Central memory CD8-positive, alpha-beta T cell (primary cell): ENCODE measurements around the gene SPATS2L.

Source experiments
- ATAC-seq: fragments of 150-1000 bp; cut with Tn5 transposase; replicated peaks from 2 replicates; pipeline ENCODE4 v1.10.0; 2022; ENCODE audit warnings: mild to moderate bottlenecking, moderate FRiP score, moderate number of reproducible peaks; ENCODE audit not compliant: poor library complexity, severe bottlenecking; ENCODE audit errors: extremely low read depth
- DNase-seq, 2 donors: peaks; one replicate each; pipeline ENCODE4 v3.0.0; 2021; ENCODE audit warnings: low spot score in 2 of 2
- H3K27ac Mint-ChIP-seq: one replicate; pipeline ENCODE4 v1.8.0; 2022; ENCODE audit warnings: low read depth, mild to moderate bottlenecking, moderate library complexity, mixed read lengths
- H3K27me3 Mint-ChIP-seq: one replicate; pipeline ENCODE4 v1.8.0; 2022; ENCODE audit warnings: mixed read lengths
- H3K36me3 Mint-ChIP-seq: one replicate; pipeline ENCODE4 v1.8.0; 2022; ENCODE audit warnings: mild to moderate bottlenecking, moderate library complexity, mixed read lengths; ENCODE audit not compliant: insufficient read depth
- H3K4me1 Mint-ChIP-seq: one replicate; pipeline ENCODE4 v1.8.0; 2022; ENCODE audit warnings: mixed read lengths
- H3K4me3 Mint-ChIP-seq: one replicate; pipeline ENCODE4 v1.8.0; 2022; ENCODE audit warnings: mild to moderate bottlenecking, moderate library complexity, mixed read lengths
- H3K9me3 Mint-ChIP-seq: one replicate; pipeline ENCODE4 v1.8.0; 2022; ENCODE audit warnings: mixed read lengths

The SPATS2L gene

GRCh38 chr2:200470230-200470629, 163.7 kb downstream of the SPATS2L start:
- H3K4me3 Mint-ChIP-seq, result no peak overlapping the region
- no peaks in the 10 kb centered on the region for H3K27me3 Mint-ChIP-seq
- H3K36me3 Mint-ChIP-seq, result peaks cover 21% of the 10 kb centered on the region
- no peak overlapping the region for H3K27ac Mint-ChIP-seq
- H3K4me1 Mint-ChIP-seq, result peaks cover 45% of the 10 kb centered on the region
- DNase-seq (no peak), ATAC-seq (no peak)
- no peaks in the 10 kb centered on the region for H3K9me3 Mint-ChIP-seq

GRCh38 chr2:200471324-200471848, 164.9 kb downstream of the SPATS2L start:
- peak overlapping the region; percentile 10 for H3K4me3 Mint-ChIP-seq

GRCh38 chr2:200471928-200472645, 165.6 kb downstream of the SPATS2L start:
- Mint-ChIP-seq H3K27me3 (no peaks in the 10 kb centered on the region), H3K4me3 (no peak overlapping the region), H3K4me1 (peaks cover 29% of the 10 kb centered on the region), H3K27ac (no peak overlapping the region), H3K9me3 (no peaks in the 10 kb centered on the region), H3K36me3 (peaks cover 20% of the 10 kb centered on the region)
- DNase-seq (no peak), ATAC-seq (no peak)

More at GRCh38 chr2:200471324-200471848, 164.9 kb downstream of the SPATS2L start:
- peak overlapping the region; percentile 49 for H3K27ac Mint-ChIP-seq
- DNase-seq (no peak), ATAC-seq (no peak)
- no peaks in the 10 kb centered on the region for H3K9me3 Mint-ChIP-seq
- H3K4me1 Mint-ChIP-seq, result peaks cover 35% of the 10 kb centered on the region
- peaks cover 21% of the 10 kb centered on the region for H3K36me3 Mint-ChIP-seq
- no peaks in the 10 kb centered on the region for H3K27me3 Mint-ChIP-seq

GRCh38 chr2:200472853-200473464, 166.5 kb downstream of the SPATS2L start:
- Mint-ChIP-seq H3K9me3 (no peaks in the 10 kb centered on the region), H3K36me3 (peaks cover 18% of the 10 kb centered on the region), H3K4me1 (peaks cover 20% of the 10 kb centered on the region), H3K27me3 (no peaks in the 10 kb centered on the region), H3K4me3 (no peak overlapping the region), H3K27ac (no peak overlapping the region)
- no peak for ATAC-seq
- DNase-seq, result no peak

GRCh38 chr2:200475795-200476194, 169.3 kb downstream of the SPATS2L start:
- Mint-ChIP-seq H3K27me3 (no peaks in the 10 kb centered on the region), H3K4me3 (no peak overlapping the region), H3K4me1 (peaks cover 6% of the 10 kb centered on the region), H3K36me3 (peaks cover 12% of the 10 kb centered on the region), H3K9me3 (no peaks in the 10 kb centered on the region), H3K27ac (no peak overlapping the region)
- no peak for ATAC-seq
- no peak for DNase-seq

GRCh38 chr2:200476836-200477235, 170.3 kb downstream of the SPATS2L start:
- no peaks in the 10 kb centered on the region for H3K27me3 Mint-ChIP-seq
- no peak for ATAC-seq
- no peak overlapping the region for H3K27ac Mint-ChIP-seq
- no peaks in the 10 kb centered on the region for H3K4me1 Mint-ChIP-seq
- no peak for DNase-seq
- no peaks in the 10 kb centered on the region for H3K9me3 Mint-ChIP-seq
- peaks cover 12% of the 10 kb centered on the region for H3K36me3 Mint-ChIP-seq
- no peak overlapping the region for H3K4me3 Mint-ChIP-seq

- peaks cover 12% of the 10 kb centered on the region for H3K36me3 Mint-ChIP-seq
- no peaks in the 10 kb centered on the region for H3K4me1 Mint-ChIP-seq
- no peaks in the 10 kb centered on the region for H3K9me3 Mint-ChIP-seq
- no peak overlapping the region for H3K27ac Mint-ChIP-seq
- no peak for DNase-seq
- no peak for ATAC-seq
- H3K27me3 Mint-ChIP-seq, result no peaks in the 10 kb centered on the region
- H3K4me3 Mint-ChIP-seq, result no peak overlapping the region
Observed at GRCh38 chr2:200477667-200478131, 171.2 kb downstream of the SPATS2L start.

- Mint-ChIP-seq H3K4me3 (no peak overlapping the region), H3K36me3 (peaks cover 8% of the 10 kb centered on the region), H3K27ac (no peak overlapping the region), H3K9me3 (no peaks in the 10 kb centered on the region), H3K4me1 (no peaks in the 10 kb centered on the region), H3K27me3 (no peaks in the 10 kb centered on the region)
- no peak for ATAC-seq
- DNase-seq, result no peak
Observed at GRCh38 chr2:200479692-200480265, 173.3 kb downstream of the SPATS2L start.

- Mint-ChIP-seq H3K27ac (no peak overlapping the region), H3K36me3 (peaks cover 4% of the 10 kb centered on the region), H3K4me3 (no peak overlapping the region), H3K4me1 (no peaks in the 10 kb centered on the region), H3K9me3 (no peaks in the 10 kb centered on the region), H3K27me3 (no peaks in the 10 kb centered on the region)
- no peak for ATAC-seq
- no peak for DNase-seq
Observed at GRCh38 chr2:200482194-200482593, 175.7 kb downstream of the SPATS2L start.

- Mint-ChIP-seq H3K36me3 (peaks cover 4% of the 10 kb centered on the region), H3K27ac (no peak overlapping the region), H3K4me3 (no peak overlapping the region), H3K9me3 (no peaks in the 10 kb centered on the region), H3K4me1 (no peaks in the 10 kb centered on the region), H3K27me3 (no peaks in the 10 kb centered on the region)
- ATAC-seq (no peak), DNase-seq (no peak)
Observed at GRCh38 chr2:200483729-200484198, 177.3 kb downstream of the SPATS2L start.

GRCh38 chr2:200484934-200485333, 178.4 kb downstream of the SPATS2L start:
- H3K27me3 Mint-ChIP-seq, result no peaks in the 10 kb centered on the region
- H3K36me3 Mint-ChIP-seq, result peaks cover 8% of the 10 kb centered on the region
- DNase-seq (no peak), ATAC-seq (no peak)
- no peak overlapping the region for H3K4me3 Mint-ChIP-seq
- no peaks in the 10 kb centered on the region for H3K9me3 Mint-ChIP-seq
- H3K27ac Mint-ChIP-seq, result no peak overlapping the region
- H3K4me1 Mint-ChIP-seq, result no peaks in the 10 kb centered on the region

GRCh38 chr2:200486529-200486928, 180.0 kb downstream of the SPATS2L start:
- Mint-ChIP-seq H3K4me3 (no peak overlapping the region), H3K27ac (no peak overlapping the region), H3K36me3 (peaks cover 16% of the 10 kb centered on the region), H3K4me1 (no peaks in the 10 kb centered on the region), H3K27me3 (no peaks in the 10 kb centered on the region), H3K9me3 (no peaks in the 10 kb centered on the region)
- DNase-seq (no peak), ATAC-seq (no peak)
